GM10266 (cell line): ENCODE results near the gene MTUS2.

Source experiments
- DNase-seq: peaks from one replicate; pipeline ENCODE4 v3.0.0; 2012; ENCODE audit errors: extremely low spot score
- TF ChIP-seq, protein P1 (sequence below): IDR thresholded peaks from 2 replicates; pipeline ENCODE4 v1.5.1; 2012; ENCODE audit warnings: mild to moderate bottlenecking, low read depth; ENCODE audit not compliant: control insufficient read depth, insufficient read depth; ENCODE audit errors: missing control alignments

The MTUS2 gene

DNA sequence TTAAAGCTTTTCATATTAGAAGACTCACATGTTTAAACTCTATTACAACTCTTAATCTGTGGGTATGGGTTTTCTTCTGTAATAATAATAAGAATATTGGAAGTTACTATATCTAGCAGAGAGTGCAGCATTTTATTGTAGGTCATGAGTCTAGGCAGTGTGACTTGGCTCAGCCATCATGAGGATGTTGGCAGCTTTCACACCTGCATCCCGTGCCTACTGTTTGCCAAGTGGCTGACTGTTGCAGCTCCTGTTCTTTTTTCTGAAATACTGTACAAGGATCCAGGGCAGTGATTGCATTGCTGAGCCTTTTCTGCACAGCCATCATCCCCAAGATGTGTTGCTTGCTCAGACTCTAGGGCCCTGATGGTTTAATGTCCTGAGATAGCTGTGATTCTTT lies 47.4 kb downstream of the MTUS2 start:
- no peak for DNase-seq
- TF ChIP-seq, protein P1, sequence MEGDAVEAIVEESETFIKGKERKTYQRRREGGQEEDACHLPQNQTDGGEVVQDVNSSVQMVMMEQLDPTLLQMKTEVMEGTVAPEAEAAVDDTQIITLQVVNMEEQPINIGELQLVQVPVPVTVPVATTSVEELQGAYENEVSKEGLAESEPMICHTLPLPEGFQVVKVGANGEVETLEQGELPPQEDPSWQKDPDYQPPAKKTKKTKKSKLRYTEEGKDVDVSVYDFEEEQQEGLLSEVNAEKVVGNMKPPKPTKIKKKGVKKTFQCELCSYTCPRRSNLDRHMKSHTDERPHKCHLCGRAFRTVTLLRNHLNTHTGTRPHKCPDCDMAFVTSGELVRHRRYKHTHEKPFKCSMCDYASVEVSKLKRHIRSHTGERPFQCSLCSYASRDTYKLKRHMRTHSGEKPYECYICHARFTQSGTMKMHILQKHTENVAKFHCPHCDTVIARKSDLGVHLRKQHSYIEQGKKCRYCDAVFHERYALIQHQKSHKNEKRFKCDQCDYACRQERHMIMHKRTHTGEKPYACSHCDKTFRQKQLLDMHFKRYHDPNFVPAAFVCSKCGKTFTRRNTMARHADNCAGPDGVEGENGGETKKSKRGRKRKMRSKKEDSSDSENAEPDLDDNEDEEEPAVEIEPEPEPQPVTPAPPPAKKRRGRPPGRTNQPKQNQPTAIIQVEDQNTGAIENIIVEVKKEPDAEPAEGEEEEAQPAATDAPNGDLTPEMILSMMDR, result no peak

DNA sequence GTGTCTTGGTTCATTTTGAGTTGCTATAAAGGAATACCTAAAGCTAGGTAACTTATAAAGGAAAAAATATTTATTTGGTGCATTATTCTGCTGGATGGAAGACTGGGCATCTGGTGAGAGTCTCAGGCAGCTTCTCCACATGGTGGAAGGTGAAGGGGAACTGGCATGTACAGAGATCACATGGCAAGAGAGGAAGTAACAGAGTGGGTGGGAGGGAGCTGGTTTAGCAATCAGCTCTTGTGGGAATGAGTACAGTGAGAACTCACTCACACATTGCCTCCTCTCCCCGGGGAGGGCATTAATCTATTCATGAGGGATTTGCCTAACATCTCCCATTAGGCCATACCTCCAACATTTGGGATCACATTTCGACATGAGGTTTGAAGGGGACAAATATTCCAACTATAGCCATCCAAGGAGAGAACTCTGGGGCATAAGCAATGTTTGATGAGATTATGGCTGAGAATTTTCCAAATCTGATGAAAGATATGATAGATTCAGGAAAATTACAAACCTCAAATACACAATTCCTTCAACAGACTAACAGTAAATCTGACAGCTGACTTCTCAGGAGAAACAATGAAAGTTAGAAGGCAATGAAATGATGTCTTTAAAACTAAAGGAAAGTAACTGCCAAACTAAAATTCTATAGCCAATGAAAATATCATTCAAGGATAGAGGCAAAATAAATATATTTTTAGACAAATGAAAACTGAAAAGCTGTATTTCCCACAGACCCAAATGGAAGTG lies 52.5 kb downstream of the MTUS2 start:
- DNase-seq, result no peak
- TF ChIP-seq, protein P1, result no peak

DNA sequence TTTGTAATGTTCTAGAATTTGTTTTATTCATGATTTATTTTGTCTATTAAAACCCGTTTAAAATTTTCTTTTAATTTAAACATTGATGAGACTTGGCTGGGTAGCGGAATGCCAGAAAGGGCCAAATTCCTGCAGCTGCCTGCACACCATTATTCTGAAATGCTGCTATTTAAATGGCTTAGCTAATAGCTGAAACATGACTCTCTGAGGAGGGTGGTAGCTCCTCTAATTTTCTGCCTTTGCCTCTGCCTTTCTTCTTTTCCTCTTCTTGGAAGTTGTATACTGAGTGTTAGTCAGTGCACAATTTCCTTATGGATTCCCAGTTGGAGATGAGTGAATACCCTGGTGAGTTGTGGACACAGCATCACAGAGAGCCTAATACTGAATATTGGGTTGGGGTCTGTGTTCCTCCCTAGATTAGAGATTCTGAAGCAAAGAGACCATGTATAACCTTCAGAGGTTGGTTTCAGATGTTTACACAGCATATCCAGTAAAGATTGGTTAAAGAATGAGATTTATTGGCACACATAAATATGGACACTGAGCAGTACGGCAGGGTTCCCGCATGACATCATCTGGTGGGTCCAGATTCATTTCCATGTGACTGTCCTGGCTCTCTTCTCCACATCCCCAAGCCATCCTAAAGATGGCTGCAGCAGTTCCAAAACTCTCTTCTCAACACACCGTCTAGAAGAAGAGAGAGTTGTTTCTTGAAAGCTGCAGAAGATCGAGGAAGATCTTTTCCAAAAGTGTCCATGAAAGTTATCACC lies 55.9 kb downstream of the MTUS2 start:
- no peak for DNase-seq
- TF ChIP-seq, protein P1, result no peak

DNA sequence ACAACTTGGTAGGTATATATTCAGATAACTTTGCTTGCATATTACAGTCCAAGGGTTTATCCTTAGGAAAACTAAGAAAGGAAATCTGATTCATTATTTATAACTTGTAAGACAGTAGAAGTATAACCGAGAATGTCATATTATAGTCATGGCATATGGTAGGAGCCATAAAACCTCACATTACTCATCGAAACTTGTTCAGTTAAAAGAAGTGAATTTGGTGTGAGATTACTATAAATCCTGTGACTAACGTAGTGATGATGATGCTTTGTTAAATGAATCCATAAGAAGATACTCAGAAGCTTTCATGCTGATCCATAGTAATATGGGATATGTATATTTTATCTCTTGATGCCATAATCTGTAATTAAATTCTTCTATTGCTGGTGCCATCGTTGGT lies 57.3 kb downstream of the MTUS2 start:
- TF ChIP-seq, protein P1, result no peak
- DNase-seq, result no peak

DNA sequence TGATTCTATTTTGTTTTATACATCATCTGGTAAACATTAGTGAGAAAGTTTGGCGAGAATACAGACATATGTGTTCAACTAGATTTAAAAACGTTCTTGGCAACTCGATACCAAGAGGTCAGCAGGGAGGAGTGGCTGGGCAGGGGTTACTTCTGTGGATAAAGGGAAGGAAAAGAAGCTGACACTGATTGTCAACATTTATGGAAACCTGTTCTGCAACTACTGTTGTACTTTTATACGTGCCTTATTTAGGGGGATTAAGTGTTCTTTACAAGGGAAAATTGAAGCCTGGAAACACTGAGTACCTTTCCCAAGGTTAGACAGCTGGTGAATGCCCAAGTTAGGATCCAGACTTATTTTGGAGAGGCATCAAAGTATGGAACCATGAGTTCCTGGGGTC lies 65.0 kb downstream of the MTUS2 start:
- DNase-seq, result no peak
- TF ChIP-seq, protein P1, result no peak

DNA sequence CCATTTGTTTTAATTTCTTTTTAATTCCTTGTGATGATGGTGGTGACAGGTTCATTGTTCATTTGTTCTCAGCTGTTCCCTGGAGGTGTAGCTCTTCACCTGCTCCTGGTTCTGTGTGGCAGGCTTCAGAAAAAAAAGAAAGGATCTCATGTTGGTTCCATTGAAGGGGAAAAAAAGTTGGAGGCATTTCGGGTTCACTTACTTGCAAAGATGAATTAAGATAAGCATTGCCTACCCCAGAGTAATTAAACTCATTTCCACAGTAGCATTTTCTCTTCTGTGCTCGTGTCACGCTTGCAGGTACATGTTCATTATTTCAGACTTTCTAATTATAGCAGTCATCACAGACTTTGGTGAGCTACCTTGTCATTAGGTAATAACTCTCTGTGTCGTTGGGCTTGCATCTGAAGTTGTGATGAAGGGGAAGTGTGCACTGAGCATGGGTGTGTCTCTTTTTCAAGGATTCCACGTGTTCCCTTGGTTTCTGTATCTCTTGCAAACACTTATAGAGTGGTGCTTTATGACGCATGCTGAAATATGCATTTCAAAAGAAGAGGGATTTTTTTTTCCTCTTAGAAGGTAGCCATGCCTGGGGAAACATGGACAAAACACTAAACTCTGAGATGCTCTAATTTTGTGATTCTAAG lies 69.1 kb downstream of the MTUS2 start:
- TF ChIP-seq, protein P1, result no peak
- no peak for DNase-seq

DNA sequence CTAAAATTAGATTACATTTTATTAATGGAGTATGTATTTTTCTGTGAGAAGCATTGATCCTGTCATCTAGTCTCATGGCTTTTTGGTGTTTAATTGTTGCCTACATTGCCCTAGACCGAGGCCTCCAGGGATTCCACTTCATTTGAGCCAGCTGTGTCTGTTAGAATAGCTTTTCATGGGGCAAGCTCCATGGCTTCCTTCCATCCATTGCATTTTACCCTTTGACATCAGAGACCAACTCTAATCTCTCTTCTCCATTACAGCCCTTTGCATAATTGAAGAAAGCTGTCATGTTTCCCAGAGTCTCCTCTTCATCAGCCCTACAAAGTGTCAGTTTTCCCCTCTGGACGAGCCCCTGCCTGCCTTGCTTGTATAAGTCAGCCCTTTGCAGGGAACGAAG lies 70.6 kb downstream of the MTUS2 start:
- TF ChIP-seq, protein P1, result no peak
- no peak for DNase-seq
